ELR (cell line): Measurements from ENCODE around the gene CITED2.
A peak's percentile ranks its signal among the peaks of the same experiment; 100 is the strongest.

Experiments
- DNase-seq: peaks from one replicate; pipeline ENCODE4 v3.0.0-alpha.2; 2015; ENCODE audit warnings: low read depth

Gene CITED2

GRCh38 chr6:139381216-139381865 lies 6.9 kb upstream of the CITED2 start:
- no peak for DNase-seq

- no peak for DNase-seq
Measured at GRCh38 chr6:139380611-139381010, 6.2 kb upstream of the CITED2 start.

- no peak for DNase-seq
Measured at GRCh38 chr6:139380168-139380567, 5.7 kb upstream of the CITED2 start.

- peak; percentile 75 for DNase-seq
Measured at GRCh38 chr6:139378882-139379341, 4.5 kb upstream of the CITED2 start.

- no peak for DNase-seq
Measured at GRCh38 chr6:139378226-139378625, 3.8 kb upstream of the CITED2 start.

- peak; percentile 51 for DNase-seq
Measured at GRCh38 chr6:139376604-139377218, 2.3 kb upstream of the CITED2 start.

GRCh38 chr6:139376017-139376330 lies 1.5 kb upstream of the CITED2 start:
- DNase-seq, result no peak

- DNase-seq, result peak; percentile 95
Measured at GRCh38 chr6:139375226-139376016, 973 bp upstream of the CITED2 start.

GRCh38 chr6:139373928-139374356 lies 506 bp downstream of the CITED2 start:
- DNase-seq, result no peak

- peak; percentile 63 for DNase-seq
Measured at GRCh38 chr6:139373154-139373927, 1.1 kb downstream of the CITED2 start.

GRCh38 chr6:139372326-139373153 lies 1.9 kb downstream of the CITED2 start:
- peak; percentile 40 for DNase-seq

GRCh38 chr6:139371421-139372203 lies 2.8 kb downstream of the CITED2 start:
- DNase-seq, result peak; percentile 24

- DNase-seq, result no peak
Measured at GRCh38 chr6:139370999-139371345, 3.5 kb downstream of the CITED2 start.

GRCh38 chr6:139370283-139370998 lies 4.0 kb downstream of the CITED2 start:
- peak; percentile 54 for DNase-seq

GRCh38 chr6:139369568-139370282 lies 4.7 kb downstream of the CITED2 start:
- DNase-seq, result peak; percentile 84

GRCh38 chr6:139369068-139369467 lies 5.4 kb downstream of the CITED2 start:
- no peak for DNase-seq

GRCh38 chr6:139368661-139369060 lies 5.8 kb downstream of the CITED2 start:
- no peak for DNase-seq

- no peak for DNase-seq
Measured at GRCh38 chr6:139367810-139368351, 6.6 kb downstream of the CITED2 start.

GRCh38 chr6:139364982-139365379 lies 9.5 kb downstream of the CITED2 start:
- DNase-seq, result no peak
